HepG2 (cell line): ENCODE data around the gene LRRC8D.

Experiments
- GTF2F1 ChIP-seq: fragments of 150-350 bp; IDR thresholded peaks from 2 replicates; pipeline ENCODE4 v1.6.1; 2014; ENCODE audit warnings: low read length
- MTF2 ChIP-seq: sonication (generic); formaldehyde crosslinking; IDR thresholded peaks from 2 replicates; pipeline ENCODE4 v1.5.0; 2020; ENCODE audit warnings: missing genetic modification reagents, borderline replicate concordance
- NRL ChIP-seq: sonication (generic); formaldehyde crosslinking; IDR thresholded peaks from 2 replicates; pipeline ENCODE4 v1.5.0; 2020; ENCODE audit warnings: missing genetic modification reagents, mild to moderate bottlenecking, moderate library complexity, borderline replicate concordance
- POLR2A ChIP-seq, 2 experiments: IDR thresholded peaks; 2 replicates each; pipeline ENCODE4 v1.6.1; 2011; ENCODE audit warnings: low read depth in 2 of 2, low read length in 2 of 2, mild to moderate bottlenecking in 1 of 2, moderate library complexity in 1 of 2; ENCODE audit not compliant: insufficient read depth in 1 of 2
- ZNF280D ChIP-seq: sonication (generic); formaldehyde crosslinking; IDR thresholded peaks from 2 replicates; pipeline ENCODE4 v1.5.1; 2020; ENCODE audit warnings: mild to moderate bottlenecking, missing genetic modification reagents
- TF ChIP-seq, protein P1 (sequence below): IDR thresholded peaks from 2 replicates; pipeline ENCODE4 v1.6.1; 2016

- TF ChIP-seq NRL (CRISPR knock-in tag): no peak
- no peak for TF ChIP-seq GTF2F1
- no peak for TF ChIP-seq POLR2A (IDR thresholded peaks at IDR 0.05; ENCODE audit: insufficient read depth in 1 of 2, low read depth in 2 of 2, low read length in 2 of 2)
- no peak for TF ChIP-seq ZNF280D (CRISPR knock-in tag)
- TF ChIP-seq, protein P1, sequence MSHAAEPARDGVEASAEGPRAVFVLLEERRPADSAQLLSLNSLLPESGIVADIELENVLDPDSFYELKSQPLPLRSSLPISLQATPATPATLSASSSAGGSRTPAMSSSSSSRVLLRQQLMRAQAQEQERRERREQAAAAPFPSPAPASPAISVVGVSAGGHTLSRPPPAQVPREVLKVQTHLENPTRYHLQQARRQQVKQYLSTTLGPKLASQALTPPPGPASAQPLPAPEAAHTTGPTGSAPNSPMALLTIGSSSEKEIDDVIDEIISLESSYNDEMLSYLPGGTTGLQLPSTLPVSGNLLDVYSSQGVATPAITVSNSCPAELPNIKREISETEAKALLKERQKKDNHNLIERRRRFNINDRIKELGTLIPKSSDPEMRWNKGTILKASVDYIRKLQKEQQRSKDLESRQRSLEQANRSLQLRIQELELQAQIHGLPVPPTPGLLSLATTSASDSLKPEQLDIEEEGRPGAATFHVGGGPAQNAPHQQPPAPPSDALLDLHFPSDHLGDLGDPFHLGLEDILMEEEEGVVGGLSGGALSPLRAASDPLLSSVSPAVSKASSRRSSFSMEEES: no peak
- TF ChIP-seq MTF2 (CRISPR knock-in tag): no peak
Measured at GRCh38 chr1:89939693-89940438, 119.0 kb downstream of the LRRC8D start.
